GM12864 (cell line): ENCODE data around the gene PARVB.

Experiments used
- DNase-seq: peaks from one replicate; pipeline ENCODE4 v3.0.0-alpha.2; 2011; ENCODE audit warnings: low read depth
- H3K4me3 ChIP-seq: 2 replicates; pipeline ENCODE4 v1.5.1; 2011; ENCODE audit warnings: mild to moderate bottlenecking, low read depth, low read length, control low read depth
- CTCF ChIP-seq: IDR thresholded peaks from 2 replicates; pipeline ENCODE4 v1.5.1; 2011; ENCODE audit warnings: low read depth, mild to moderate bottlenecking, moderate library complexity, low read length, control low read depth, inconsistent platforms; ENCODE audit errors: missing control alignments

Gene PARVB

GRCh38 chr22:44214764-44215163 lies 190.7 kb downstream of the PARVB start:
- no peak for DNase-seq

GRCh38 chr22:44215287-44215686 lies 191.2 kb downstream of the PARVB start:
- no peak for TF ChIP-seq CTCF
- H3K4me3 ChIP-seq: no peak overlapping the region

More at GRCh38 chr22:44214764-44215163, 190.7 kb downstream of the PARVB start:
- TF ChIP-seq CTCF: no peak
- H3K4me3 ChIP-seq: no peak overlapping the region

GRCh38 chr22:44217346-44217745 lies 193.2 kb downstream of the PARVB start:
- TF ChIP-seq CTCF: no peak
- no peak for DNase-seq
- no peak overlapping the region for H3K4me3 ChIP-seq

More at GRCh38 chr22:44215287-44215686, 191.2 kb downstream of the PARVB start:
- no peak for DNase-seq

GRCh38 chr22:44218071-44218470 lies 194.0 kb downstream of the PARVB start:
- no peak overlapping the region for H3K4me3 ChIP-seq
- TF ChIP-seq CTCF: no peak
- DNase-seq: no peak

- no peak overlapping the region for H3K4me3 ChIP-seq
- no peak for TF ChIP-seq CTCF
- DNase-seq: no peak
Measured at GRCh38 chr22:44219101-44219870, 195.2 kb downstream of the PARVB start.

- no peak for TF ChIP-seq CTCF
- DNase-seq: no peak
- H3K4me3 ChIP-seq: no peak overlapping the region
Measured at GRCh38 chr22:44220727-44221680, 196.9 kb downstream of the PARVB start.
